Amniotic stem cell (primary cell): ENCODE data around the gene CDX1.

ENCODE experiments used
- DNase-seq: peaks from one replicate; lab custom pipeline; 2025; lab: John Stamatoyannopoulos, UW

Gene CDX1

GRCh38 chr5:150146862-150147601, 19.5 kb upstream of the CDX1 start:
- no peak for DNase-seq

- DNase-seq = no peak
Measured at GRCh38 chr5:150147670-150148069, 18.9 kb upstream of the CDX1 start.

- DNase-seq = no peak
Measured at GRCh38 chr5:150148117-150148927, 18.3 kb upstream of the CDX1 start.

GRCh38 chr5:150149618-150150017, 17.0 kb upstream of the CDX1 start:
- no peak for DNase-seq

- no peak for DNase-seq
Measured at GRCh38 chr5:150152636-150153462, 13.7 kb upstream of the CDX1 start.

- DNase-seq = no peak
Measured at GRCh38 chr5:150153483-150153882, 13.1 kb upstream of the CDX1 start.

- peak; percentile 55 for DNase-seq
Measured at GRCh38 chr5:150153957-150154617, 12.5 kb upstream of the CDX1 start.

- no peak for DNase-seq
Measured at GRCh38 chr5:150154618-150155128, 11.9 kb upstream of the CDX1 start.

- DNase-seq = peak; percentile 61
Measured at GRCh38 chr5:150155258-150156026, 11.1 kb upstream of the CDX1 start, which contains the start of gene PDGFRB. Gene PDGFRB, minus strand, starts transcription at chr5:150155845. Its CDS starts 18,798 bp downstream, at chr5:150137047.

- DNase-seq = no peak
Measured at GRCh38 chr5:150156027-150156368, 10.6 kb upstream of the CDX1 start.

- no peak for DNase-seq
Measured at GRCh38 chr5:150156540-150156939, 10.0 kb upstream of the CDX1 start.

- no peak for DNase-seq
Measured at GRCh38 chr5:150157168-150157567, 9.4 kb upstream of the CDX1 start.

GRCh38 chr5:150158170-150158949, 8.2 kb upstream of the CDX1 start:
- DNase-seq = no peak

GRCh38 chr5:150159031-150159430, 7.5 kb upstream of the CDX1 start:
- no peak for DNase-seq

- no peak for DNase-seq
Measured at GRCh38 chr5:150159741-150160179, 6.8 kb upstream of the CDX1 start.

- DNase-seq = no peak
Measured at GRCh38 chr5:150160448-150161081, 6.0 kb upstream of the CDX1 start.

- DNase-seq = peak; percentile 45
Measured at GRCh38 chr5:150161242-150162141, 5.1 kb upstream of the CDX1 start.

GRCh38 chr5:150162142-150162513, 4.5 kb upstream of the CDX1 start:
- DNase-seq = no peak

- no peak for DNase-seq
Measured at GRCh38 chr5:150163035-150163434, 3.5 kb upstream of the CDX1 start.
